ENCODE data around the gene HSD17B7.
"Not testable (repeated sequence)": the region's sequence is repeated elsewhere in the genome, so short reads cannot be mapped to it uniquely, and the experiment has no call there.

The HSD17B7 gene

GRCh38 chr1:162807503-162807902 is 17.0 kb downstream of the HSD17B7 start:
- not testable (repeated sequence) for DNase-seq (ENCODE audit: low read depth in 2 of 3, low spot score in 2 of 3)

GRCh38 chr1:162812357-162812756 is 21.9 kb downstream of the HSD17B7 start:
- DNase-seq (ENCODE audit: low read depth in 2 of 3, low spot score in 2 of 3): not testable (repeated sequence)

- not testable (repeated sequence) for DNase-seq (ENCODE audit: low read depth in 2 of 3, low spot score in 2 of 3)
These were observed 27.6 kb downstream of the HSD17B7 start for GRCh38 chr1:162818136-162818535.

DNA sequence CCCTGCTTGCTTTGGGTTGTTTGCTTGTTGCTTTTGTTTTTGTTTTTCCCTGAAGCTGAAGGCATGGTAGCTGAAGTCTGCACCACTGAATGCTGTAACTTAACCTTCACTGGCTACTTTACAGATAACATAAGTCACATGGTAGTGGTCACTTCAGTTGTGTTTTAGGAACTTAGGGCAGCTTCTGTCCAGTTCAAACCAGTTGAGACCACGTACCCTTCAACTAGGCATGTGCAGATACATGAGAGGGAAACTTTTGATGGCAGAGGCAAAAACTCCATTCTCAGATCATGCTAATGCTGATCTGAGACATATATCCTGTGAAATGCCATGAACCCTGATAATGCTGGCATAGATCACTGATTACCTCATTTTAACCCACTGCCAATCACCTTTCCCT is 28.2 kb downstream of the HSD17B7 start:
- not testable (repeated sequence) for DNase-seq (ENCODE audit: low read depth in 2 of 3, low spot score in 2 of 3)

DNA sequence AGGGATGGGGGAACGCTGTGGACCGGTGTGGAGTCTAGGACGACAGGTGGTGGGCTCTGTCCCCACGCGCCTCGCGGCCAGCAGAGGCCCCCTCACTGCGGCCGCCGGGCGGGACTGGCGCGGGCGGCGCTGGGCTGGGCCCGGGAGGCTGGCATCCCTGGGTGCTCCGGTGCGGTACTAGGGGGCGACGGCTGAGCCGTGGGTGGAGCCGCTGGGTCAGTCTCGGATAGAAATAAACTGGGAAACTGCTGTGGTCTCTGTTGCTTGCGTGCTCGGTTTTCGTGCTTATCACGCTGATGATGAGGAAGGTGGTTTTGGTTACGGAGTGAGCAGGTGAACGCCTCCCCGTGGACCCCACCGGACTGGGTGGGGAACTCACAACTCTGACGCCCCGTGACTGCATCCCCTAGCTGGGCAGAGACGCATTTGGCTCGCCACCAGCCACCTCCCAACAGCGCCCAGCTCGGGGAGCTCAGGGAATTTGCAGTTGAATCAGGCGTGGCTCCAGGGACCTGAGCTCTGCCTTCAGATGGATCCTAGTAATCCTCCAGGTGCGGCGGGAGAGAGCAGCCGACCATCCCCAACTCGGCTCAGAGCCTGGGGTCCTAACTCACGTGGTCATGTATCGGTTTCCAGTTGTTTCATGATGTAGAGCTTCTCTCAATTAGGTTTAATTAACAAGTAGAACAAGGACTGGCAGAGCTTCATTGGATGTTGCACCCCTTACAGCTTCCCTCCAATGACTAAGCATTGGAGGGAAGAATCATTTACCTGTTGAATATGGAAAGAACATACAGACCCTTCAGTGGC is 32.1 kb downstream of the HSD17B7 start:
- peak in 1 of 3 experiments; percentile 2 for DNase-seq (ENCODE audit: low read depth in 2 of 3, low spot score in 2 of 3)

GRCh38 chr1:162823231-162823630 is 32.7 kb downstream of the HSD17B7 start:
- DNase-seq (ENCODE audit: low read depth in 2 of 3, low spot score in 2 of 3): no peak

- no peak for DNase-seq (ENCODE audit: low read depth in 2 of 3, low spot score in 2 of 3)
These were observed 33.4 kb downstream of the HSD17B7 start for GRCh38 chr1:162823771-162824525.

DNA sequence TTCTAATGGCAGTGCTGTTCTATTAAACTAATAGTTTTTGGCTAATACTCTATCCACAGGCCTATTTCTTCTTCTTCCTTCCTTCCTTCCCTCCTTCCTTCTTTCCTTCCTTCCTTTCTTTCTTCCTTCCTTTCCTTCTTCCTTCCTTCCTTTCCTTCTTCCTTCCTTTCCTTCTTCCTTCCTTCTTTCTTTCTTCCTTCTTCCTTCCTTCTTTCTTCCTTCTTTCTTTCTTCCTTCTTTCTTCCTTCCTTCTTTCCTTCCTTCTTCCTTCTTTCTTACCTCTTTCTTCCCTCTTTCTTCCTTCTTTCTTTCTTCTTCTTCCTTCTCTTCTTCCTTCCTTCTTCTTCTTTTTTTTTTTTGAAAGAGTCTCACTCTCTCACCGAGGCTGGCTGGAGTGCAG is 38.8 kb downstream of the HSD17B7 start:
- no peak for DNase-seq (ENCODE audit: low read depth in 2 of 3, low spot score in 2 of 3)

DNA sequence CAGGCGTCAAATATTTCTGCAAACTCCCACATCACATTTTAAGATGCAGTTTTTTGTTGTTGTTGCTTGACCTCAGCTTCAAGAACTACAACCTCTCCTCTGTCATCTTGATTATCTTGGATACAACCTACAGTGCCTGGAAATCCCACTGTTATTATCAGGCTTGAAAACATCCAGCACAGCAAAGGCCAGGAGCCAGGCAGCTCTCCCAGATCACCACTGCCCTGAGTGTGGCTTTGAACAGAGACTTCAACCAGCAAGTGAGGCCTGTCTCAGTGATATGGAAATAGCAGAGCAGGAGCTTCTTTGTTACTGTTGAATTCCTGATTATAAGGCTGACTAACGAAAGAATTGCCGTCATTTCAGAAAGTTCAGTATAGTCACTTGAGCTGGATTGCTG is 42.0 kb downstream of the HSD17B7 start:
- DNase-seq (ENCODE audit: low read depth in 2 of 3, low spot score in 2 of 3): no peak

GRCh38 chr1:162835157-162835899 is 44.8 kb downstream of the HSD17B7 start:
- DNase-seq (ENCODE audit: low read depth in 2 of 3, low spot score in 2 of 3): no peak

- DNase-seq (ENCODE audit: low read depth in 2 of 3, low spot score in 2 of 3): no peak
These were observed 48.4 kb downstream of the HSD17B7 start for GRCh38 chr1:162838863-162839262.

DNA sequence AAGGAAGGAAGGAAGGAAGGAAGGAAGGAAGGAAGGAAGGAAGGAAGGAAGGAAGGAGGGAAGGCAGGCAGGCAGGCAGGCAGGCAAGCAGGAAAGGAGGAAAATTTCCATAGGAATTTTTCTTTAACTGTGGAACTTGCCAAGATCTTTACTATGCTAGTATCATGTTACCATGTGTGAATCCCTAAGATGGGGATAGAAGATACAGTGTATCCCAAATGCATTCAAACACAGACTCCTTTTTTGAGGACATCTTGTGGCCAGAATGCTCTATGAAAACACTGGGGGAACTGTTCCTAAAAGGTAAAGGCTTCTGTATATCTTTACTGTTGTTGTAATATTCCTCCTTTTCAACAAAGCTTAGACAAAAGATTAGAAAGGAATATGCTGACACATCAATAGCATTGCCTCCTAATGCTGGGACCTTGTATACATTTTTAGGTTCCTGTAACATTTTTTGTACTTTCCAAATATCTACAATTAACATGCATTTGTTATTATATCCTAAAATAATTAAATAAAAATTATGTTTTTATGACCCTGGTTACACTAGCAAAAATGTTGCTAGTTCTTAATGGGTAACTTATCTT is 49.8 kb downstream of the HSD17B7 start:
- no peak for DNase-seq (ENCODE audit: low read depth in 2 of 3, low spot score in 2 of 3)

DNA sequence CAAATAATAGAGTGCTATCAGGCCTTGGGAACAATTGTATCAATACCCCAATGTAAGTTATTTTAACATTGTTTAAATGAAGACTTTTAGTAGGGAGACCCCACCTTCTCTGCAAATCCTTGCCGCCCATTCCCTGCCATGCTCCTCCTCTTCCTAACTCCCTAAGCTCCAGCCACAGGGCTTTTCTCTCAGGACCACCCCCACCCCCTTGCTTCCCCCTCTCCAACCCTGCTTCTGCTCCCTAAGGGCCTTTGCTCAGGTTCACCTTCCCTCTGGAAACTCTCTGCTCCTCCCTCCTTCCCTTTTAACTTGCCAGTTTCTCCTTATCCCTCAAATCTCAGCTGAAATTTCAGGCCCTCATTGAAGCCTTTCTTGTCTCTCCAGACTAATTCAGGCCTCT is 53.7 kb downstream of the HSD17B7 start:
- no peak for DNase-seq (ENCODE audit: low read depth in 2 of 3, low spot score in 2 of 3)

GRCh38 chr1:162846256-162847212 is 56.0 kb downstream of the HSD17B7 start:
- no peak for DNase-seq (ENCODE audit: low read depth in 2 of 3, low spot score in 2 of 3)

- peak; percentile 31 to 81 (median 71) for DNase-seq (ENCODE audit: low read depth in 2 of 3, low spot score in 2 of 3)
These were observed 57.4 kb downstream of the HSD17B7 start for GRCh38 chr1:162847839-162848453.

- DNase-seq (ENCODE audit: low read depth in 2 of 3, low spot score in 2 of 3): no peak
These were observed 59.2 kb downstream of the HSD17B7 start for GRCh38 chr1:162849711-162850110.

GRCh38 chr1:162851341-162851740 is 60.8 kb downstream of the HSD17B7 start:
- DNase-seq (ENCODE audit: low read depth in 2 of 3, low spot score in 2 of 3): no peak

GRCh38 chr1:162854245-162854882 is 63.9 kb downstream of the HSD17B7 start:
- DNase-seq (ENCODE audit: low read depth in 2 of 3, low spot score in 2 of 3): no peak

DNA sequence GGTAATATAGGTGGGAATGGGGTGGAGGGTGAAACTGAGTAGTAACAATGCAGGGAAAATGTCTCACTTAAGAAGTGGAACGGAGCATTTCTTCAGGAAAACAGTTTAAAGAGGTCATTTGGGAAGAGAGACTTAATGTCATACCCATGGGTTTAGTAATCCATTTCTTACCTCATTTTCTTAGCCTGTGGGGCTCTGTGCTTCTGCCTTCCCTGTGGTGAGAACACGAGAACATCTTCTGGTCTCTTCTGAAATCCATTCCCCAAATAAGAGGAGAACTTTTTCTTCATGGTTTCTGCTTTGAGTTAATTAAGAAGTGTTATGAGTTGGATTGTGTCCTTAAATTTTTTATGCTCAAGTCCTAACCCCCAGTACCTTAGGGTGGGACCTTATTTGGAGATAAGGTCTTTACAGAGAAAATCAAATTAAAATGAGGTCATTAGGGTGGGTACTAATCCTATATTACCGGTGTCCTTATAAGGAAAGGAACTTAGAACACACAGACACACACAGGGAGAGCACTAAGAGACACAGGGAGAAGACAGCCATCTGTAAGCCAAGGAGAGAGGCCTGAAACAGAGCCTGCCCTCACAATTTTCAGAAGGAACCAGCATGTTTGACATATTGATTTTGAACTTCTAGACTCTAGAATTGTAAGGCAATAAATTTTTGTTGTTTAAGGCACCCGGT is 65.1 kb downstream of the HSD17B7 start:
- DNase-seq (ENCODE audit: low read depth in 2 of 3, low spot score in 2 of 3): no peak

Measured in activated CD8-positive, alpha-beta memory T cell treated with anti-CD3 and anti-CD28 coated beads for 48 hours (primary cell).